ENCODE data around the gene NSD1. TPM values are rescaled to one million over a fixed set of nuclear protein-coding genes. Genes with fewer than 3 reads are reported as not detected.

NSD1 gene
- total and polyA plus RNA-seq, 10 of the 15 experiments (the other 5 are each of a cell fraction or from before 2014, with no cell fraction given), result 7.0 to 57.9 (median 30.4) TPM

GRCh38 chr5:177232761-177233160, 99.2 kb downstream of the NSD1 start:
- Histone ChIP-seq H3K79me2 (ENCODE audit: control insufficient read depth, insufficient read depth, low read length) (peaks cover 1% of the 10 kb centered on the region; the same call in 1 of the 2 replicates), H3K27ac (ENCODE audit: control insufficient read depth, insufficient read depth) (no peak overlapping the region), H3K4me1 (ENCODE audit: control insufficient read depth, insufficient read depth, low read length) (no peaks in the 10 kb centered on the region), H3K4me2 (ENCODE audit: control insufficient read depth, insufficient read depth) (no peak overlapping the region), H3K9ac (ENCODE audit: control insufficient read depth, insufficient read depth, low read length) (no peak overlapping the region), H3K27me3 (replicated peaks in 1 of 2; ENCODE audit: control insufficient read depth in 2 of 2, insufficient read depth in 2 of 2, low read length in 1 of 2) (no peaks in the 10 kb centered on the region), H3K4me3 (no peak overlapping the region), H3K9me3 (replicated peaks; ENCODE audit: control insufficient read depth, insufficient read depth, low read length) (no peaks in the 10 kb centered on the region), H3K36me3 (ENCODE audit: control insufficient read depth in 2 of 2, insufficient read depth in 2 of 2, low read length in 1 of 2) (peaks cover 3 to 6% of the 10 kb centered on the region in 2 experiments; a peak in 2 of 4 replicates), H2AFZ (ENCODE audit: control insufficient read depth, low read depth, low read length) (no peak overlapping the region), H4K20me1 (ENCODE audit: control insufficient read depth, insufficient read depth) (no peaks in the 10 kb centered on the region)
- POLR2A ChIA-PET, result interaction anchor here (0.6 to 0.7 kb wide), 3 partner anchors 35 to 642 kb away, joined by 3 read pairs; no protein-coding TSS in a partner anchor
- FAIRE-seq (no peak), DNase-seq (ENCODE audit: low read depth, low spot score) (no peak), ATAC-seq (no peak)
- CTCF ChIA-PET, result interaction anchor here (0.7 to 1.5 kb wide), 4 partner anchors 12 to 158 kb away, joined by 3 to 5 read pairs (median 4); no protein-coding TSS in a partner anchor
- RAD21 ChIA-PET (ENCODE audit: unreplicated experiment), result no interaction called here
- in situ Hi-C loops (cut with MboI) (no loop called here), intact Hi-C loops (cut with micrococcal nuclease; ENCODE audit: unreplicated experiment) (no loop called here)
- SMC1A ChIA-PET (ENCODE audit: uncharacterized antibody, unreplicated experiment), result no interaction called here
- WGBS (ENCODE audit: insufficient coverage, insufficient replicate concordance, low lambda C conversion rate, missing lambda C conversion rate), result 94% methylated on average over 1 of the region's 1 CpG
- BruUV-seq (replicated peaks), result no TSS peak
- TF ChIP-seq SIN3A (IDR thresholded peaks at IDR 0.05; ENCODE audit: low read depth, low read length) (no peak), ZSCAN29 (IDR thresholded peaks at IDR 0.05) (no peak), FOS (IDR thresholded peaks at IDR 0.05; ENCODE audit: borderline replicate concordance, extremely low read depth, insufficient read length) (no peak), POLR2AphosphoS2 (IDR thresholded peaks at IDR 0.05; ENCODE audit: low read depth, low read length) (no peak), RAD21 (IDR thresholded peaks at IDR 0.05; ENCODE audit: insufficient read depth, low read depth, low read length) (no peak), EZH2 (IDR thresholded peaks at IDR 0.05; ENCODE audit: borderline replicate concordance, control insufficient read depth, low read depth, low read length) (no peak), ZBED1 (IDR thresholded peaks at IDR 0.05; ENCODE audit: borderline replicate concordance) (no peak), GABPA (IDR thresholded peaks at IDR 0.05; ENCODE audit: low read depth) (no peak), SPI1 (IDR thresholded peaks at IDR 0.05; ENCODE audit: borderline replicate concordance, insufficient read depth, low read depth, low read length) (no peak), NBN (IDR thresholded peaks at IDR 0.05) (no peak), SMAD1 (IDR thresholded peaks at IDR 0.05; ENCODE audit: low read depth, partially characterized antibody) (no peak), PBX3 (IDR thresholded peaks at IDR 0.05; ENCODE audit: insufficient replicate concordance, low read depth, low read length) (no peak), YBX1 (IDR thresholded peaks at IDR 0.05) (no peak), BMI1 (IDR thresholded peaks at IDR 0.05; ENCODE audit: borderline replicate concordance) (no peak), ZBTB11 (CRISPR knock-in tag; IDR thresholded peaks at IDR 0.05) (no peak)
- TF ChIP-seq, protein P1, sequence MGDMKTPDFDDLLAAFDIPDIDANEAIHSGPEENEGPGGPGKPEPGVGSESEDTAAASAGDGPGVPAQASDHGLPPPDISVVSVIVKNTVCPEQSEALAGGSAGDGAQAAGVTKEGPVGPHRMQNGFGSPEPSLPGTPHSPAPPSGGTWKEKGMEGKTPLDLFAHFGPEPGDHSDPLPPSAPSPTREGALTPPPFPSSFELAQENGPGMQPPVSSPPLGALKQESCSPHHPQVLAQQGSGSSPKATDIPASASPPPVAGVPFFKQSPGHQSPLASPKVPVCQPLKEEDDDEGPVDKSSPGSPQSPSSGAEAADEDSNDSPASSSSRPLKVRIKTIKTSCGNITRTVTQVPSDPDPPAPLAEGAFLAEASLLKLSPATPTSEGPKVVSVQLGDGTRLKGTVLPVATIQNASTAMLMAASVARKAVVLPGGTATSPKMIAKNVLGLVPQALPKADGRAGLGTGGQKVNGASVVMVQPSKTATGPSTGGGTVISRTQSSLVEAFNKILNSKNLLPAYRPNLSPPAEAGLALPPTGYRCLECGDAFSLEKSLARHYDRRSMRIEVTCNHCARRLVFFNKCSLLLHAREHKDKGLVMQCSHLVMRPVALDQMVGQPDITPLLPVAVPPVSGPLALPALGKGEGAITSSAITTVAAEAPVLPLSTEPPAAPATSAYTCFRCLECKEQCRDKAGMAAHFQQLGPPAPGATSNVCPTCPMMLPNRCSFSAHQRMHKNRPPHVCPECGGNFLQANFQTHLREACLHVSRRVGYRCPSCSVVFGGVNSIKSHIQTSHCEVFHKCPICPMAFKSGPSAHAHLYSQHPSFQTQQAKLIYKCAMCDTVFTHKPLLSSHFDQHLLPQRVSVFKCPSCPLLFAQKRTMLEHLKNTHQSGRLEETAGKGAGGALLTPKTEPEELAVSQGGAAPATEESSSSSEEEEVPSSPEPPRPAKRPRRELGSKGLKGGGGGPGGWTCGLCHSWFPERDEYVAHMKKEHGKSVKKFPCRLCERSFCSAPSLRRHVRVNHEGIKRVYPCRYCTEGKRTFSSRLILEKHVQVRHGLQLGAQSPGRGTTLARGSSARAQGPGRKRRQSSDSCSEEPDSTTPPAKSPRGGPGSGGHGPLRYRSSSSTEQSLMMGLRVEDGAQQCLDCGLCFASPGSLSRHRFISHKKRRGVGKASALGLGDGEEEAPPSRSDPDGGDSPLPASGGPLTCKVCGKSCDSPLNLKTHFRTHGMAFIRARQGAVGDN (IDR thresholded peaks at IDR 0.05), result no peak
